Fibroblast of lung (primary cell): ENCODE results near the gene ASRGL1. TPM values are rescaled to one million over a fixed set of nuclear protein-coding genes. Genes with fewer than 3 reads are reported as not detected.

ENCODE experiments used
- DNase-seq, 2 donors: peaks; one replicate each; pipeline versions ENCODE4 v3.0.0 to v3.0.0-alpha.2; 2010; ENCODE audit warnings: low read depth in 2 of 2
- H2AFZ ChIP-seq: 2 replicates; pipeline ENCODE4 v1.5.1; 2012; ENCODE audit warnings: low read length, control low read depth, inconsistent platforms
- H3K27ac ChIP-seq: 2 replicates; pipeline ENCODE4 v1.5.1; 2011; ENCODE audit warnings: low read length, control low read depth; ENCODE audit not compliant: insufficient read depth
- H3K27me3 ChIP-seq: 2 replicates; pipeline ENCODE4 v1.5.1; 2011; ENCODE audit warnings: mild to moderate bottlenecking, low read length; ENCODE audit not compliant: control insufficient read depth, insufficient read depth
- H3K36me3 ChIP-seq: 2 replicates; pipeline ENCODE4 v1.5.1; 2011; ENCODE audit warnings: low read length; ENCODE audit not compliant: control insufficient read depth, insufficient read depth
- H3K4me1 ChIP-seq: 2 replicates; pipeline ENCODE4 v1.5.1; 2011; ENCODE audit warnings: low read length; ENCODE audit not compliant: control insufficient read depth, insufficient read depth; ENCODE audit errors: extremely low read depth
- H3K4me2 ChIP-seq: 2 replicates; pipeline ENCODE4 v1.5.1; 2011; ENCODE audit warnings: low read length, control low read depth; ENCODE audit not compliant: insufficient read depth; ENCODE audit errors: extremely low read depth
- H3K4me3 ChIP-seq, 4 experiments: fragments of 200-600 bp in 1 of 4; sonication (generic) in 1 of 4; replicated peaks in 1 of 4; 2 replicates each; pipeline ENCODE4 v1.5.1; 2011 to 2016; ENCODE audit warnings: low read length in 4 of 4, low read depth in 3 of 4, mild to moderate bottlenecking in 3 of 4, control low read depth in 2 of 4, inconsistent platforms in 1 of 4, mixed read lengths in 1 of 4; ENCODE audit not compliant: insufficient read depth in 1 of 4; ENCODE audit errors: control extremely low read depth in 1 of 4
- H3K79me2 ChIP-seq: 2 replicates; pipeline ENCODE4 v1.5.1; 2012; ENCODE audit warnings: mild to moderate bottlenecking, low read length, inconsistent platforms; ENCODE audit not compliant: control insufficient read depth, insufficient read depth
- H3K9ac ChIP-seq: 2 replicates; pipeline ENCODE4 v1.5.1; 2011; ENCODE audit warnings: mild to moderate bottlenecking, low read length, control low read depth; ENCODE audit not compliant: insufficient read depth
- H3K9me3 ChIP-seq: 2 replicates; pipeline ENCODE4 v1.5.1; 2012; ENCODE audit warnings: low read depth, low read length; ENCODE audit not compliant: control insufficient read depth, insufficient read depth
- H4K20me1 ChIP-seq: 2 replicates; pipeline ENCODE4 v1.5.1; 2011; ENCODE audit warnings: low read length; ENCODE audit not compliant: control insufficient read depth, insufficient read depth; ENCODE audit errors: extremely low read depth
- EZH2 ChIP-seq: IDR thresholded peaks from 2 replicates; pipeline ENCODE4 v1.5.1; 2012; ENCODE audit warnings: low read length, control low read depth, mild to moderate bottlenecking; ENCODE audit errors: missing control alignments
- polyA plus RNA-seq, 2 donors: library from polyadenylated mRNA; depleted of rRNA in 1 of 2; stranded (reverse) in 1 of 2; unstranded in 1 of 2; fragments of >200 nt; gene quantifications; 2 replicates each; pipeline ENCODE4 v1.2.1, GENCODE V29; 2011 to 2012; ENCODE audit warnings: missing spikeins in 1 of 2
- total RNA-seq: library from RNA; depleted of rRNA; stranded (reverse); fragments of >200 nt; gene quantifications from 2 replicates; pipeline ENCODE4 v1.2.1, GENCODE V29; 2014
- TF ChIP-seq, protein P1 (sequence below), 2 donors: IDR thresholded peaks in 1 of 2; conservative IDR thresholded peaks in 1 of 2; 1 replicate in 1 of 2; 2 replicates in 1 of 2; pipeline ENCODE4 v1.5.1; 2011 to 2012; ENCODE audit warnings: low read length in 2 of 2, control low read depth in 1 of 2, inconsistent platforms in 1 of 2, low read depth in 1 of 2, mild to moderate bottlenecking in 1 of 2

The ASRGL1 gene
- total and polyA plus RNA-seq, 2 donors (not counting 1 experiment from before 2014, with no cell fraction given), result under 0.01 to 0.22 TPM

GRCh38 chr11:62344210-62344609 lies 7.0 kb downstream of the ASRGL1 start:
- Histone ChIP-seq H3K27me3 (no peaks in the 10 kb centered on the region), H3K27ac (no peak overlapping the region), H3K79me2 (no peaks in the 10 kb centered on the region), H3K36me3 (no peaks in the 10 kb centered on the region), H3K9ac (no peak overlapping the region), H3K4me3 (no peak overlapping the region), H3K4me1 (no peaks in the 10 kb centered on the region), H3K9me3 (no peaks in the 10 kb centered on the region), H4K20me1 (no peaks in the 10 kb centered on the region), H2AFZ (no peak overlapping the region), H3K4me2 (no peak overlapping the region)
- TF ChIP-seq, protein P1, sequence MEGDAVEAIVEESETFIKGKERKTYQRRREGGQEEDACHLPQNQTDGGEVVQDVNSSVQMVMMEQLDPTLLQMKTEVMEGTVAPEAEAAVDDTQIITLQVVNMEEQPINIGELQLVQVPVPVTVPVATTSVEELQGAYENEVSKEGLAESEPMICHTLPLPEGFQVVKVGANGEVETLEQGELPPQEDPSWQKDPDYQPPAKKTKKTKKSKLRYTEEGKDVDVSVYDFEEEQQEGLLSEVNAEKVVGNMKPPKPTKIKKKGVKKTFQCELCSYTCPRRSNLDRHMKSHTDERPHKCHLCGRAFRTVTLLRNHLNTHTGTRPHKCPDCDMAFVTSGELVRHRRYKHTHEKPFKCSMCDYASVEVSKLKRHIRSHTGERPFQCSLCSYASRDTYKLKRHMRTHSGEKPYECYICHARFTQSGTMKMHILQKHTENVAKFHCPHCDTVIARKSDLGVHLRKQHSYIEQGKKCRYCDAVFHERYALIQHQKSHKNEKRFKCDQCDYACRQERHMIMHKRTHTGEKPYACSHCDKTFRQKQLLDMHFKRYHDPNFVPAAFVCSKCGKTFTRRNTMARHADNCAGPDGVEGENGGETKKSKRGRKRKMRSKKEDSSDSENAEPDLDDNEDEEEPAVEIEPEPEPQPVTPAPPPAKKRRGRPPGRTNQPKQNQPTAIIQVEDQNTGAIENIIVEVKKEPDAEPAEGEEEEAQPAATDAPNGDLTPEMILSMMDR (conservative IDR thresholded peaks at IDR 0.05 in 1 of 2, IDR thresholded peaks at IDR 0.05 in 1 of 2; ENCODE audit: low read depth in 1 of 2, low read length in 2 of 2), result no peak
- TF ChIP-seq EZH2, result no peak
- DNase-seq, result no peak

- Histone ChIP-seq H3K27ac (no peak overlapping the region), H3K79me2 (no peaks in the 10 kb centered on the region), H3K4me1 (no peaks in the 10 kb centered on the region), H3K4me2 (no peak overlapping the region), H3K27me3 (no peaks in the 10 kb centered on the region), H3K4me3 (no peak overlapping the region), H4K20me1 (no peaks in the 10 kb centered on the region), H3K9ac (no peak overlapping the region), H3K9me3 (no peaks in the 10 kb centered on the region), H2AFZ (no peak overlapping the region), H3K36me3 (no peaks in the 10 kb centered on the region)
- TF ChIP-seq EZH2, result no peak
- TF ChIP-seq, protein P1 (conservative IDR thresholded peaks at IDR 0.05 in 1 of 2, IDR thresholded peaks at IDR 0.05 in 1 of 2; ENCODE audit: low read depth in 1 of 2, low read length in 2 of 2), result no peak
- no peak for DNase-seq
Observed at GRCh38 chr11:62345861-62346260, 8.6 kb downstream of the ASRGL1 start.

DNA sequence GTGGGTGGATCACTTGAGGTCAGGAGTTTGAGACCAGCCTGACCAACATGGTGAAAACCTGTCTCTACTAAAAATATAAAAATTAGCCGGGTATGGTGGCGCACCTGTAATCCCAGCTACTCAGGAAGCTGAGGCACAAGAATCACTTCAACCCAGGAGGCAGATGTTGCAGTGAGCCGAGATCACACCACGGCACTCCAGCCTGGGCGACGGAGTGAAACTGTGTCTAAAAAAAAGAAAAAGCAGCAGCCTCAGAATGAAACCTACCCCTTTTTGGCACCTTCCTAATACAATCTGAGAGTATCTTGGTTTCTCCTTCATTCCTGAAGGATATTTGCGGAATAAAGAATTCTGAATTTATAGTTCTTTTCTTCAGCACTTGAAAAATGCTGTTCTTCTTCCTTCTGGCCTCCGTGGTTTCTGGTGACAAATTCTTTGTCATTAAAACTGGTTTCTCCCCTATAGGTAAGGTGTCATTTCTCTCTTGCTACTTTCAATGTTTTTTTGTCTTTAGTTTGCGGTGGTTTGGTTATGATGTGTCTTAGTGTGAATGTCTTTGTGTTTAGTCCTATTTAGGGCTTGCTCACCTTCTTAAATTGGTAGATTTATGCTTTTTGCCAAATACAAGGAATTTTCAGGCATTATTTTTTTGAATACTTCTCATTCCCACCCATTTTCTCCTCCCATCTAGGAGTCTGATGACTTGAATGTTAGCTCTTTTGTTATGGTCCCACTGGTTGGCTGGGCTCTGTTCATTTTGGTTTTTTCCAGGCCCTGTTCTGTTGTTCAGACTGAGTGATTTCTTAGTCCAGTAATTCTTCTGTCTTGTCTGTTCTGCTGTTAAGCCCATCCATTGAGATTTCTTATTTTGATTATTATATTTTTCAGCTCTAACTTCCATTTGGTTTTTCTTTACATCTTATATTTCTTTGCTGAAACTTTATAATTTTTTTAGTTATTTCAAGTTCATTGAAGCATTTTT lies 15.4 kb downstream of the ASRGL1 start:
- Histone ChIP-seq H3K79me2 (no peaks in the 10 kb centered on the region), H3K27me3 (no peaks in the 10 kb centered on the region), H3K27ac (no peak overlapping the region), H3K4me3 (no peak overlapping the region), H3K36me3 (no peaks in the 10 kb centered on the region), H3K4me1 (no peaks in the 10 kb centered on the region), H2AFZ (no peak overlapping the region), H3K9me3 (no peaks in the 10 kb centered on the region), H3K9ac (no peak overlapping the region), H3K4me2 (no peak overlapping the region), H4K20me1 (no peaks in the 10 kb centered on the region)
- TF ChIP-seq EZH2, result no peak
- TF ChIP-seq, protein P1 (conservative IDR thresholded peaks at IDR 0.05 in 1 of 2, IDR thresholded peaks at IDR 0.05 in 1 of 2; ENCODE audit: low read depth in 1 of 2, low read length in 2 of 2), result no peak
- DNase-seq, result no peak
